NCI-H1417 (cell line): ENCODE measurements around the gene SLITRK3.
"Not testable (repeated sequence)": the region's sequence is repeated elsewhere in the genome, so short reads cannot be mapped to it uniquely, and the experiment has no call there.

Source experiments
- DNase-seq, 3 experiments: peaks; one replicate each; lab custom pipeline; 2025; lab: John Stamatoyannopoulos, UW

The SLITRK3 gene

GRCh38 chr3:165192610-165193192 lies 3.5 kb downstream of the SLITRK3 start:
- DNase-seq, result no peak

GRCh38 chr3:165191491-165191890 lies 4.7 kb downstream of the SLITRK3 start:
- DNase-seq, result no peak

GRCh38 chr3:165188452-165188851 lies 7.7 kb downstream of the SLITRK3 start:
- no peak for DNase-seq

- peak; percentile 49 to 93 (median 69) for DNase-seq
These were observed 10.4 kb downstream of the SLITRK3 start for GRCh38 chr3:165185707-165186327.

- DNase-seq, result no peak
These were observed 14.6 kb downstream of the SLITRK3 start for GRCh38 chr3:165181556-165181955.

GRCh38 chr3:165170236-165170635 lies 25.9 kb downstream of the SLITRK3 start:
- no peak for DNase-seq

- no peak for DNase-seq
These were observed 26.8 kb downstream of the SLITRK3 start for GRCh38 chr3:165169368-165169767.

GRCh38 chr3:165162883-165163282 lies 33.3 kb downstream of the SLITRK3 start:
- DNase-seq, result no peak

GRCh38 chr3:165159760-165160421 lies 36.3 kb downstream of the SLITRK3 start:
- DNase-seq, result no peak

GRCh38 chr3:165158011-165158410 lies 38.2 kb downstream of the SLITRK3 start:
- DNase-seq, result peak in 1 of 3 experiments; percentile 35

GRCh38 chr3:165156757-165157420 lies 39.3 kb downstream of the SLITRK3 start:
- DNase-seq, result no peak

- DNase-seq, result no peak
These were observed 47.2 kb downstream of the SLITRK3 start for GRCh38 chr3:165148876-165149441.

- no peak for DNase-seq
These were observed 51.9 kb downstream of the SLITRK3 start for GRCh38 chr3:165144271-165144670.

GRCh38 chr3:165139918-165140317 lies 56.3 kb downstream of the SLITRK3 start:
- DNase-seq, result not testable (repeated sequence)
